Measurements from ENCODE around the gene EPHA3.

Gene EPHA3

DNA sequence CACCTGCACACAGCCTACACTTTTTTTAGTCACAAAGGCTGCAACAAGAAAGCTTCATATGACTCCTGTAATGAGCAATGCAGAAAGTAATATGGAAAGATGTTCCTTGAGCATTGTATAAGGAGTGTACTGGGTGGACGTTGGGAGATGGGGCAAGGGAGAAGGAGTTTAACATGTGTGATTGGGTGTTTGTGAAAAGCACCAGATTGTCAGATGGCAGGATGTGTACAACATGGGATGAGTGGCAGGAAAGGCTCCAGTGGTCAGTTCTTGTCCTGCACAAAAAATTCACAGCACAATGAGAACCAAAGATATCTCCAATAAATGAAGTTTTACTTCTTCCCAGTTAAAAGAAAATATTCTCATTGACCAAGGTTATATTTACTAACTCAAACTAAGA, 255.1 kb downstream of the EPHA3 start:
- H3K27me3 ChIP-seq (ENCODE audit: insufficient read depth, low read length, poor library complexity, severe bottlenecking), result no peaks in the 10 kb centered on the region
- H3K36me3 ChIP-seq (ENCODE audit: insufficient read depth, low read length), result no peaks in the 10 kb centered on the region
- no peaks in the 10 kb centered on the region for H3K79me2 ChIP-seq (ENCODE audit: insufficient read depth, low read length)
- H3K4me3 ChIP-seq (ENCODE audit: low read length, poor library complexity, severe bottlenecking), result no peak overlapping the region
- no peak overlapping the region for H2AFZ ChIP-seq (ENCODE audit: low read length)
- no peaks in the 10 kb centered on the region for H3K4me1 ChIP-seq (ENCODE audit: insufficient read depth, low read length, poor library complexity, severe bottlenecking)
- H3K9me2 ChIP-seq (replicated peaks; ENCODE audit: low read depth, low read length), result no peaks in the 10 kb centered on the region
- no peaks in the 10 kb centered on the region for H3K9me3 ChIP-seq (ENCODE audit: insufficient read depth, low read depth, low read length)
- no peak overlapping the region for H3K4me2 ChIP-seq (ENCODE audit: low read depth, low read length, poor library complexity, severe bottlenecking)
- TF ChIP-seq CTCF (conservative IDR thresholded peaks at IDR 0.05; ENCODE audit: low read length), result no peak
- TF ChIP-seq EZH2phosphoT487 (IDR thresholded peaks at IDR 0.05; ENCODE audit: borderline replicate concordance), result no peak
- no peaks in the 10 kb centered on the region for H4K20me1 ChIP-seq (ENCODE audit: insufficient read depth, low read length, poor library complexity, severe bottlenecking)
- no peaks in the 10 kb centered on the region for H3F3A ChIP-seq (ENCODE audit: low read depth)
- H3K9ac ChIP-seq (ENCODE audit: low read depth, low read length, poor library complexity, severe bottlenecking), result no peak overlapping the region

DNA sequence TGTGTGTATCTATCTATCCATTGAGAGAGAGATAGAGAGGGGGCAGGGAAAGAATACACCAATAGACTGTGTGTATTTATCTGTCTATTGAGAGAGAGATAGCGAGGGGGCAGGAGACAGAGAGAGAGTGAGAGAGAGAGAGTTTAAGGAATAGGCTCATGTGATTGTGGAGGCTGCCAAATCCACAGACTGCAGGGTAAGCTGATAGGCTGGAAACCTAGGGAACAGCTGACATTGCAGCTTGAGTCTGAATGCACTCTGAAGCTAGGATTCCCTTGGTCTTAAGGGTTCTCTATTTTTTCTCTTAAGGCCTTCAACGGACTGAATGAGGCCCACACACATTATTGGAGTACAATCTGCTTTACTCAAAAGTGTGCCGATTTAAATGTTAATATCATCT, 255.8 kb downstream of the EPHA3 start:
- H3K79me2 ChIP-seq (ENCODE audit: insufficient read depth, low read length), result no peaks in the 10 kb centered on the region
- H3F3A ChIP-seq (ENCODE audit: low read depth), result no peaks in the 10 kb centered on the region
- TF ChIP-seq CTCF (conservative IDR thresholded peaks at IDR 0.05; ENCODE audit: low read length) (no peak), EZH2phosphoT487 (IDR thresholded peaks at IDR 0.05; ENCODE audit: borderline replicate concordance) (no peak)
- no peaks in the 10 kb centered on the region for H3K9me3 ChIP-seq (ENCODE audit: insufficient read depth, low read depth, low read length)
- no peak overlapping the region for H3K4me2 ChIP-seq (ENCODE audit: low read depth, low read length, poor library complexity, severe bottlenecking)
- H3K4me3 ChIP-seq (ENCODE audit: low read length, poor library complexity, severe bottlenecking), result no peak overlapping the region
- no peaks in the 10 kb centered on the region for H3K36me3 ChIP-seq (ENCODE audit: insufficient read depth, low read length)
- no peak overlapping the region for H3K9ac ChIP-seq (ENCODE audit: low read depth, low read length, poor library complexity, severe bottlenecking)
- no peaks in the 10 kb centered on the region for H3K4me1 ChIP-seq (ENCODE audit: insufficient read depth, low read length, poor library complexity, severe bottlenecking)
- H2AFZ ChIP-seq (ENCODE audit: low read length), result no peak overlapping the region
- H4K20me1 ChIP-seq (ENCODE audit: insufficient read depth, low read length, poor library complexity, severe bottlenecking), result no peaks in the 10 kb centered on the region
- no peaks in the 10 kb centered on the region for H3K27me3 ChIP-seq (ENCODE audit: insufficient read depth, low read length, poor library complexity, severe bottlenecking)
- H3K9me2 ChIP-seq (replicated peaks; ENCODE audit: low read depth, low read length), result no peaks in the 10 kb centered on the region

GRCh38 chr3:89364314-89364713, 256.9 kb downstream of the EPHA3 start:
- TF ChIP-seq EZH2phosphoT487 (IDR thresholded peaks at IDR 0.05; ENCODE audit: borderline replicate concordance) (no peak), CTCF (conservative IDR thresholded peaks at IDR 0.05; ENCODE audit: low read length) (no peak)
- H3F3A ChIP-seq (ENCODE audit: low read depth), result no peaks in the 10 kb centered on the region
- no peak overlapping the region for H3K4me3 ChIP-seq (ENCODE audit: low read length, poor library complexity, severe bottlenecking)
- no peaks in the 10 kb centered on the region for H3K4me1 ChIP-seq (ENCODE audit: insufficient read depth, low read length, poor library complexity, severe bottlenecking)
- no peaks in the 10 kb centered on the region for H3K27me3 ChIP-seq (ENCODE audit: insufficient read depth, low read length, poor library complexity, severe bottlenecking)
- H3K9me2 ChIP-seq (replicated peaks; ENCODE audit: low read depth, low read length), result no peaks in the 10 kb centered on the region
- H3K36me3 ChIP-seq (ENCODE audit: insufficient read depth, low read length), result no peaks in the 10 kb centered on the region
- H2AFZ ChIP-seq (ENCODE audit: low read length), result no peak overlapping the region
- no peaks in the 10 kb centered on the region for H3K9me3 ChIP-seq (ENCODE audit: insufficient read depth, low read depth, low read length)
- H3K9ac ChIP-seq (ENCODE audit: low read depth, low read length, poor library complexity, severe bottlenecking), result no peak overlapping the region
- no peaks in the 10 kb centered on the region for H3K79me2 ChIP-seq (ENCODE audit: insufficient read depth, low read length)
- H3K4me2 ChIP-seq (ENCODE audit: low read depth, low read length, poor library complexity, severe bottlenecking), result no peak overlapping the region
- H4K20me1 ChIP-seq (ENCODE audit: insufficient read depth, low read length, poor library complexity, severe bottlenecking), result no peaks in the 10 kb centered on the region
